Lung (tissue), 12 donors: ENCODE measurements around the gene CCNE1. TPM values are rescaled to one million over a fixed set of nuclear protein-coding genes. Genes with fewer than 3 reads are reported as not detected.

ENCODE experiments used
- ATAC-seq: fragments of 200-7000 bp; cut with Tn5 transposase; one replicate; pipeline ENCODE4 v1.9.1; 2020; ENCODE audit warnings: moderate number of reproducible peaks; ENCODE audit not compliant: insufficient read depth, low FRiP score
- DNase-seq, 3 donors: peaks; one replicate each; pipeline ENCODE4 v3.0.0-alpha.2; 2013 to 2017
- H3K27ac ChIP-seq, 2 donors: one replicate each; pipeline ENCODE4 v1.5.1; 2013; ENCODE audit warnings: mild to moderate bottlenecking in 2 of 2, moderate library complexity in 2 of 2, control low read depth in 1 of 2, inconsistent platforms in 1 of 2, low read depth in 1 of 2, low read length in 1 of 2
- H3K27me3 ChIP-seq, 3 donors: one replicate each; pipeline ENCODE4 v1.5.1; 2013; ENCODE audit warnings: low read length in 2 of 3; ENCODE audit not compliant: control insufficient read depth in 3 of 3, insufficient read depth in 3 of 3
- H3K36me3 ChIP-seq, 4 donors: one replicate each; pipeline ENCODE4 v1.5.1; 2013; ENCODE audit warnings: low read length in 4 of 4, mild to moderate bottlenecking in 1 of 4, moderate library complexity in 1 of 4; ENCODE audit not compliant: control insufficient read depth in 4 of 4, insufficient read depth in 4 of 4
- H3K4me1 ChIP-seq, 5 donors: one replicate each; pipeline ENCODE4 v1.5.1; 2013; ENCODE audit warnings: low read length in 5 of 5, mild to moderate bottlenecking in 2 of 5, moderate library complexity in 1 of 5; ENCODE audit not compliant: control insufficient read depth in 5 of 5, insufficient read depth in 5 of 5
- H3K4me3 ChIP-seq: one replicate; pipeline ENCODE4 v1.5.1; 2013; ENCODE audit warnings: mild to moderate bottlenecking, control low read depth, moderate library complexity
- H3K9ac ChIP-seq, 2 donors: one replicate each; pipeline ENCODE4 v1.5.1; 2013; ENCODE audit warnings: low read length in 2 of 2, control low read depth in 1 of 2; ENCODE audit not compliant: insufficient read depth in 1 of 2
- H3K9me3 ChIP-seq, 4 donors: one replicate each; pipeline ENCODE4 v1.5.1; 2013; ENCODE audit warnings: low read length in 3 of 4, mild to moderate bottlenecking in 1 of 4, moderate library complexity in 1 of 4; ENCODE audit not compliant: control insufficient read depth in 4 of 4, insufficient read depth in 3 of 4
- CTCF ChIP-seq: IDR thresholded peaks from 2 replicates; pipeline ENCODE4 v1.5.1; 2012; ENCODE audit warnings: mild to moderate bottlenecking; ENCODE audit errors: control extremely low read depth, extremely low read depth
- WGBS, 2 donors: extraction: QIAGEN DNeasy Blood & Tissue Kit; methylation state at CpG; one replicate each; pipeline ENCODE4 v1.1.7; 2013; 5-methylcytosine and 5-hydroxymethylcytosine counted together
- polyA plus RNA-seq, 2 donors: library from polyadenylated mRNA; stranded (reverse); fragments of 200-250 nt; gene quantifications; one replicate each; pipeline ENCODE4 v1.2.1, GENCODE V29; 2013
- total RNA-seq, 2 donors: library from RNA; depleted of rRNA in 1 of 2; stranded (reverse); fragments of >200 nt in 1 of 2; gene quantifications; one replicate each; pipeline ENCODE4 v1.2.1, GENCODE V29; 2014 to 2021
- donor health status: control.
- donor health status: control.
- donor health status: Bipolar disorder and iron deficiency.
- donor health status: healthy.
- donor health status: DM: yes; HTN: yes; CAD: no.

CCNE1 gene
- total and polyA plus RNA-seq, 4 donors: 0.97 to 1.9 (median 1.4) TPM

GRCh38 chr19:29783627-29784190 is 28.1 kb upstream of the CCNE1 start:
- peaks cover 0 to 1% (median 0%) of the 10 kb centered on the region in 4 donors for H3K9me3 ChIP-seq
- peaks cover 0 to 7% (median 0%) of the 10 kb centered on the region in 5 donors for H3K4me1 ChIP-seq
- 93 to 96% methylated on average over 12 of the region's 12 CpGs for whole genome bisulfite sequencing, 2 donors
- no peak for TF ChIP-seq CTCF
- no peak overlapping the region for H3K9ac ChIP-seq
- no peak overlapping the region for H3K27ac ChIP-seq
- DNase-seq: no peak
- H3K36me3 ChIP-seq: no peaks in the 10 kb centered on the region
- ATAC-seq: no peak
- H3K27me3 ChIP-seq: no peaks in the 10 kb centered on the region
- no peak overlapping the region for H3K4me3 ChIP-seq

GRCh38 chr19:29784598-29785223 is 27.1 kb upstream of the CCNE1 start:
- Histone ChIP-seq H3K9me3 (peaks cover 0 to 1% (median 0%) of the 10 kb centered on the region in 4 donors), H3K36me3 (no peaks in the 10 kb centered on the region), H3K4me3 (no peak overlapping the region), H3K27ac (no peak overlapping the region), H3K27me3 (no peaks in the 10 kb centered on the region), H3K4me1 (peaks cover 0 to 7% (median 0%) of the 10 kb centered on the region in 5 donors), H3K9ac (no peak overlapping the region)
- TF ChIP-seq CTCF: no peak
- 74 to 89% methylated on average over 1 of the region's 1 CpG for WGBS, 2 donors
- DNase-seq (no peak), ATAC-seq (no peak)

- no peak overlapping the region for H3K9ac ChIP-seq
- TF ChIP-seq CTCF: no peak
- no peak for ATAC-seq
- no peaks in the 10 kb centered on the region for H3K36me3 ChIP-seq
- 92 to 98% methylated on average over 5 of the region's 5 CpGs for WGBS, 2 donors
- peaks cover 0 to 1% (median 0%) of the 10 kb centered on the region in 4 donors for H3K9me3 ChIP-seq
- H3K27ac ChIP-seq: no peak overlapping the region
- no peak for DNase-seq
- H3K4me1 ChIP-seq: peaks cover 0 to 7% (median 0%) of the 10 kb centered on the region in 5 donors
- H3K4me3 ChIP-seq: no peak overlapping the region
- no peaks in the 10 kb centered on the region for H3K27me3 ChIP-seq
These were observed 26.4 kb upstream of the CCNE1 start for GRCh38 chr19:29785360-29785759.
